Left lung (tissue), 10 donors: ENCODE data around the gene MAGT1. TPM values are rescaled to one million over a fixed set of nuclear protein-coding genes. Genes with fewer than 3 reads are reported as not detected.

ENCODE experiments used
- ATAC-seq: fragments of 200-7000 bp; cut with Tn5 transposase; one replicate; pipeline ENCODE4 v1.9.1; 2020; ENCODE audit warnings: moderate library complexity
- DNase-seq, 4 donors: peaks; one replicate each; pipeline ENCODE4 v3.0.0-alpha.2; 2013 to 2020
- H3K27ac ChIP-seq, 2 donors: fragments of 200-600 bp; sonication (generic) in 1 of 2; one replicate each; pipeline versions ENCODE4 v1.5.0 to v1.8.0; 2020 to 2021
- H3K27me3 ChIP-seq, 2 donors: fragments of 200-600 bp; sonication (generic) in 1 of 2; one replicate each; pipeline versions ENCODE4 v1.5.0 to v1.8.0; 2020 to 2021
- H3K36me3 ChIP-seq, 2 donors: fragments of 200-600 bp; sonication (generic) in 1 of 2; one replicate each; pipeline versions ENCODE4 v1.5.0 to v1.8.0; 2020 to 2021
- H3K4me1 ChIP-seq, 2 donors: fragments of 200-600 bp; one replicate each; pipeline ENCODE4 v1.8.0; 2021
- H3K4me3 ChIP-seq, 2 donors: fragments of 200-600 bp; sonication (generic) in 1 of 2; one replicate each; pipeline versions ENCODE4 v1.5.0 to v1.8.0; 2020 to 2021; ENCODE audit warnings: mild to moderate bottlenecking in 1 of 2
- H3K9me3 ChIP-seq, 2 donors: fragments of 200-600 bp; sonication (generic) in 1 of 2; one replicate each; pipeline versions ENCODE4 v1.5.0 to v1.8.0; 2020 to 2021
- CTCF ChIP-seq, 2 donors: fragments of 200-600 bp; sonication (generic) in 1 of 2; IDR thresholded peaks; one replicate each; pipeline versions ENCODE4 v1.5.0 to v1.8.0; 2021; ENCODE audit warnings: antibody characterized with exemption in 2 of 2
- intact Hi-C, 2 donors: fragments of 100-400 bp; cut with DNase I; formaldehyde crosslinking; loops; one replicate each; pipeline versions ENCODE4 v1.11.2 to v1.14.2; 2022
- polyA plus RNA-seq, 6 donors: library from polyadenylated mRNA; unstranded; fragments of 120-200 nt; gene quantifications; one replicate each; pipeline ENCODE4 v1.2.1, GENCODE V29; 2013; ENCODE audit not compliant: insufficient read length in 6 of 6
- total RNA-seq, 2 donors: library from RNA; stranded (reverse); fragmentation: NEBNext Ultra II Directional; extraction: Animal tissue kit (Norgen Biotek cat#: 25700); gene quantifications; one replicate each; pipeline ENCODE4 v1.2.1, GENCODE V29; 2021
- donor health status: DM: no; HTN: yes; CAD: no.
- donor health status: DM: no; HTN: no; CAD: no.

MAGT1 gene
- total and polyA plus RNA-seq, 8 donors, result 61.1 to 90.6 (median 72.1) TPM

GRCh38 chrX:77779695-77780094, 115.5 kb downstream of the MAGT1 start:
- H3K4me1 ChIP-seq, result peaks cover 0 to 8% of the 10 kb centered on the region in 2 donors
- intact Hi-C loops, result no loop called here
- no peak for TF ChIP-seq CTCF (IDR thresholded peaks at IDR 0.05)
- H3K36me3 ChIP-seq, result no peaks in the 10 kb centered on the region
- no peaks in the 10 kb centered on the region for H3K27me3 ChIP-seq
- no peak for DNase-seq
- no peak overlapping the region for H3K27ac ChIP-seq
- ATAC-seq, result no peak
- H3K9me3 ChIP-seq, result no peaks in the 10 kb centered on the region
- no peak overlapping the region for H3K4me3 ChIP-seq

- intact Hi-C loops, result no loop called here
- ATAC-seq (no peak), DNase-seq (no peak)
- Histone ChIP-seq H3K27me3 (no peaks in the 10 kb centered on the region), H3K9me3 (no peaks in the 10 kb centered on the region), H3K36me3 (no peaks in the 10 kb centered on the region), H3K4me1 (peaks cover 0 to 8% of the 10 kb centered on the region in 2 donors), H3K4me3 (no peak overlapping the region), H3K27ac (no peak overlapping the region)
- TF ChIP-seq CTCF (IDR thresholded peaks at IDR 0.05), result no peak
These were observed 118.6 kb downstream of the MAGT1 start for GRCh38 chrX:77776659-77777058.

Other genes starting within 250 kb of the MAGT1 start
- 10 to 100 TPM; 72.0 to 73.4 TPM for gene ATRX, start 109.2 kb downstream of the MAGT1 start, total RNA-seq
- 100 to 1,000 TPM in 2 of 6 donors, 10 to 100 TPM in 4; 89.8 to 115 (median 96.9) TPM for gene ATRX, start 109.2 kb downstream of the MAGT1 start, polyA plus RNA-seq
- 100 to 1,000 TPM; 192 to 215 TPM for gene COX7B, start 4.0 kb upstream of the MAGT1 start, total RNA-seq
- gene COX7B, start 4.0 kb upstream of the MAGT1 start, polyA plus RNA-seq, result 100 to 1,000 TPM; 151 to 192 (median 174) TPM
- 10 to 100 TPM; 14.9 to 16.2 TPM for gene ATP7A, start 15.3 kb upstream of the MAGT1 start, total RNA-seq
- gene ATP7A, start 15.3 kb upstream of the MAGT1 start, polyA plus RNA-seq, result 10 to 100 TPM; 17.5 to 20.8 (median 18.8) TPM
- not detected for gene PGAM4, start 74.2 kb upstream of the MAGT1 start, total RNA-seq
- 1 to 10 TPM in 1 of 6 donors, under 1 TPM in 4, not detected in 1; 0.17 to 1.4 (median 0.64) TPM for gene PGAM4, start 74.2 kb upstream of the MAGT1 start, polyA plus RNA-seq
- 100 to 1,000 TPM; 270 to 420 TPM for gene PGK1, start 208.8 kb upstream of the MAGT1 start, total RNA-seq
- gene PGK1, start 208.8 kb upstream of the MAGT1 start, polyA plus RNA-seq, result 100 to 1,000 TPM; 277 to 378 (median 293) TPM
- 10 to 100 TPM; 13.9 to 15.9 TPM for gene TAF9B, start 244.2 kb upstream of the MAGT1 start, total RNA-seq
- gene TAF9B, start 244.2 kb upstream of the MAGT1 start, polyA plus RNA-seq, result 10 to 100 TPM; 39.8 to 46.9 (median 41.6) TPM